HG03442 (cell line): ENCODE data around the gene COMMD9.
"Not testable (repeated sequence)": the region's sequence is repeated elsewhere in the genome, so short reads cannot be mapped to it uniquely, and the experiment has no call there.

Experiments used
- ATAC-seq: cut with Tn5 transposase; IDR thresholded peaks from one replicate; pipeline ENCODE4 v1.9.1; 2021; ENCODE audit warnings: mild to moderate bottlenecking, moderate library complexity; ENCODE audit not compliant: unreplicated experiment

Gene COMMD9

GRCh38 chr11:36289226-36289852 lies at the start of gene COMMD9:
COMMD9 (minus strand) TSS chr11:36289424; CDS start chr11:36289412, 12 bp downstream.
- ATAC-seq = peak; percentile 99

DNA sequence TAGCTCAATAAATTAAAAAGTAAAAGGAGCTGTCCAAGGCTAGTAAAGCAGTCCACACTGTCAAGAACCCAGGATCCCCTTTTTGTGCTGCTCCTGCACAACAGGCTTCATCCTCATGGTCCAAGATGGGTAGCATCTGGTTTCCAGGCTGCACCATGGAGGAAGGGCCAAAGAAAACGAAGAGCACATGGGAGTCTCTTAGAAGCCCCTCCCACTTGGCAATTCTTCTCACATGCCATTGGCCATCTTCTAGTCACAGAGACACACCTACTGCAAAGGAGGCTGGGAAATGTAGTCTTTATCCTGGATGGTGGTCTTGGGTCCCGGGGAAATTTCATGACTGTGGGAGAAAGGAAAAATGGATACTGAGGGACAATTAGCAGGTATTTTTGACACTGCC lies 44.7 kb upstream of the COMMD9 start:
- ATAC-seq = no peak

- no peak for ATAC-seq
Measured at GRCh38 chr11:36333468-36333867, 44.2 kb upstream of the COMMD9 start.

DNA sequence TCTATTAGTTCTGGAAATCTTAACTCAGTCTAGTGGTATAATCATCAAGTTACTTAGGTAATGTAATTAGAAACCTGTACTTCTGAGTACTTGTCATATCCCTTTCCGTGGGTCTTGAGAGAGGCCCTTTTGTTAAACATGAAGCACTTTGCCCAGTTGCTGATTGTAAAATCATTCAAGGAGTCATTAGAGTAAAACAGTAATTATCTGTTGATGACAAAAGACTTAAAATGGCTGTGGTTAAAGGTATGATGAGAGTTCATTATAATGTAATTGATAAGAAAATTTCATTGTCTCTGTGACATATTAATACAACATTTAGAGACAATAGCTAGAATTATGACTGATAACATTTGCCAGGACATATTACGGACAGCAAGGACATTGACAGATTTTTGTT lies 41.2 kb upstream of the COMMD9 start:
- ATAC-seq = no peak

DNA sequence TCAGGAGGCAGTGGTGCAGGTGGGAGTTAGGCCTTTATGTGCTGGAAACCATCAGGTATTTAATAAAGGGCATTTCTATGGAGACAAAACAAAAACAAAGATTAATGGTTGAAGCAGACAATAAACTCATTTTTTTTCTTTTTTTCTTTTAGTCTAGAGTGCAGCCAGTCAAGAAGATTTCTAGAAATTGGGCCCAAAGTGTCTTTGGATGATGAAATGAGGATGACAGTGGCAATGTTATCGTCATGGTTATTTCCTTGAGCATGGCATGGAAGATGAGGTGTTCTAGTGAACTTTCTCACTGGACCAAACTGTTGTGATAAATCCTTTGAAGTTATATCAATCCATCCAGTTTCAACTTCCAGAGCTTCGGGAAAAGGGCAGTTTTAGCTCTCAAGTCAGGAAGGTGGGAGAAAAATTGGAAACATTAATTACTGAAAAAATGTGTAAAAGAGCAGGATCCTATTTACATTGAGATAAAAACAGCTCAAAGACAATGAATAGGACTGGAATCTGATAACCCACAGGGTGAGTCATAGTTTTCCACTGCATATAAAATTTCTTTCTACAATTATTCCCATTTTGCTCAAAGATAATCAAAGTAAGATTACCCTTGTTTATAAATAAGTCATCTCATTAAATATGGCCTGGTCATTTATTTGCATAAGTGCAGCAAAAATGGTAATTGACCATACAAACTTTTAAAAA lies 39.9 kb upstream of the COMMD9 start:
- no peak for ATAC-seq

GRCh38 chr11:36326524-36327419 lies 37.5 kb upstream of the COMMD9 start:
- peak; percentile 42 for ATAC-seq

GRCh38 chr11:36325403-36325802 lies 36.2 kb upstream of the COMMD9 start:
- not testable (repeated sequence) for ATAC-seq

GRCh38 chr11:36324956-36325355 lies 35.7 kb upstream of the COMMD9 start:
- not testable (repeated sequence) for ATAC-seq

DNA sequence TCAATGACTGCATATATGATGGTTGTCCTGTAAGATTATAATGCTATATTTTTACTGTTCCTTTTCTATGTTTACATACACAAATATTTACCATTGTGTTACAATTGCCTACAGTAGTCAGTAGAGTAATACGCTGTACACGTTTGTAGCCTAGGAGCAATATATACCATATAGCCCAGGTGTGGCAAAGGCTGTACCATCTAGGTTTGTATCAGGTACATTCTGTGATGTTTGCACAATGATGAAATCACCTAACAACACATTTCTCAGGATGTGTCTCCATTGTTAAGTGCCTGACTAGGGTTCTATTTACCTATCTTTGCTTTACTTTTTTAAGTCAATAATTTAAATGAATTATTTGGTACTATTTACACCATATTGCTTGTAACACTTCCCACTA lies 28.8 kb upstream of the COMMD9 start:
- ATAC-seq = no peak

- no peak for ATAC-seq
Measured at GRCh38 chr11:36316049-36316448, 26.8 kb upstream of the COMMD9 start.

- no peak for ATAC-seq
Measured at GRCh38 chr11:36314434-36314767, 25.2 kb upstream of the COMMD9 start.

- ATAC-seq = no peak
Measured at GRCh38 chr11:36313750-36314433, 24.7 kb upstream of the COMMD9 start.

DNA sequence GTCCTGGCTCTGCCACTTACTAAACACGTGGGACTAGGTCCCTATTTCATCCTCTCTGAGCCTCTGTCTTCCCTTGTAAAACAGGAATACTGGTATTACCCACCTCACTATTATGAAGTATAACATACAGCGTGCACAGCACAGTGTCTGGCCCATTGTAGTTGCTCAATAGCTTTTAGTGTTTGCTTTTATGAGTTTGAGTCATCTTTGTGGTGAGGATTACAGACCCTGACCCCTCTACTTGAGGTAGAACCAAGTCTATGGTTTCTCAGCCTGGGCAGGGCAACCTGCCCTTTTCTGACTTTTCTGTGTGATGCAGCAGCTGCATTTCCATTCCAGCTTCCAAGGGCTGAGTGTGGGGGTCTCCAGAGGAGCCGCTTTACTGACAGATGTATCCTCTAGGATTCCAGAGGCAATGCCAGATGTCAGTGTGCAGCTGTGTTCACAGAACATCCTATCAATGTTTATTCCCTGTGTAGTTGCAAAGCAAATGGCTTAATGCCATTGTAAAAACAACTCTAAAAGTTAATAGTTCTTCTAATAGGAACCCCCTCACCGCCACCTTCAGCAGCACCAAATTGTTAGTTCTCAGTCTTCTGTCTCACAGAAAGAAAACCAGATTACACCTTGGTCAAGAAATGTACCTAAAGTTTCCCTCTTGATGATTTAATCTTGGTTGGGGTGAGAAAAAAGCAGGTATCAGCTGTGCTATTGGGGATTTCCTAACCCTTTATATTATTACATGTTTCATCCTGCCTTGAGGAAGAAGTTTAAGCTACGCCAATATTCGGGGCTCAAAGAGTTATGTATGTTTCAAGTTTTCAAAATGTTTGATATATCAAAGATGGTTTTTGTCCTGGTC lies 23.6 kb upstream of the COMMD9 start:
- no peak for ATAC-seq

GRCh38 chr11:36311926-36312595 lies 22.8 kb upstream of the COMMD9 start:
- no peak for ATAC-seq

DNA sequence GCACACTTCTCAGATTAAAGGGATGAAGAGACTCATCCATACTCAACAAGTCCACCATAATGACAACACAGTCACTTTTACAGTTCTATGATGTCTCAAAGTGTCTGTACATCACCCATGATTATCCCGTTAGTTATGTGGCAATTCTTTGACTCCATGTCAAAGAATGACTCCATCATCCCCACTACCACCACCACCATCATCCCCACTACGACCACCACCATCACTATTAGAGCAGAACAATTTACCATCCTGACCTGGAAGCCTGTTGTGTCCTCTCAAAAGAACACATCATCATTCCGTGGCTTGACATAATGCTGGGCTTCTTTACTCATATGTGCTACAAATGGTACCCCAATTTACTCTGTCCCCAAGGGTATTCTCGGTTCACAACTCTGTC lies 20.6 kb upstream of the COMMD9 start:
- no peak for ATAC-seq

DNA sequence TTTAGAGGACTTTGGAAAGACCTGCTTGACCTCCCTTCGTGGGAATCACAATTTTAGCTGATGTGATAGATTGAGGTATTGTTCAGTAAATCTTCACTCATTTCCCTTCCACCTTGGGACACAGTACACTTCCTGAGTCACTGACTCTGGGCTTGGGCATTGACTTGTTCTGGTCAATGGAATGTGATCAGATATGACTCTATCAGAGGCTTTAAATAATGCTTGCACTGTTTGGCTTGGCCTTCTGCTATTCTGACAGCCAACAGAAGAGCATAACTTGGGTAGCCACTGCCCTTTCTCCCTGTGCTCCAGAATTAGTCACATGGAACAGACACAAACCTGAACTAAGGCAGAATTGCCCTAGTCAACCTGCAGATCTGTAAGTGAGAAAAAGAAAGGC lies 19.4 kb upstream of the COMMD9 start:
- no peak for ATAC-seq

DNA sequence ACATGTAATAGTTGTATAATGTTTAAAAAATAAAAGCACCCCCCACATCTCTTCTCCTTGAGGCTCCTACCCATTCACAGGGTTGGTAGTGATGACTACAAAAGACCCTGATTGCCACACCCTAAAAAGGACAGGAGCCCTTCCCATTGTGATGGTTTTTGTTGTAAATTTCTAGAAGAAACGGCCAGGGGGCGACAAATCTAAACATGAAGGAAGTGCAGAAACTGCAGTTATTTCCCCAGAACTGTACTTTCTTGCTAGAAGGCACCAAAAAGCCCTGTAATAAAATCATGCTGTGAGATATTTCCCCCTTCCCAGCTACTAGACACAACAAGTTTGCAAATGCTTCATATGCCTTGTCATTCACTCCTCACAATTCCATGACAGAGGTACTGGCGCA lies 17.7 kb upstream of the COMMD9 start:
- no peak for ATAC-seq

DNA sequence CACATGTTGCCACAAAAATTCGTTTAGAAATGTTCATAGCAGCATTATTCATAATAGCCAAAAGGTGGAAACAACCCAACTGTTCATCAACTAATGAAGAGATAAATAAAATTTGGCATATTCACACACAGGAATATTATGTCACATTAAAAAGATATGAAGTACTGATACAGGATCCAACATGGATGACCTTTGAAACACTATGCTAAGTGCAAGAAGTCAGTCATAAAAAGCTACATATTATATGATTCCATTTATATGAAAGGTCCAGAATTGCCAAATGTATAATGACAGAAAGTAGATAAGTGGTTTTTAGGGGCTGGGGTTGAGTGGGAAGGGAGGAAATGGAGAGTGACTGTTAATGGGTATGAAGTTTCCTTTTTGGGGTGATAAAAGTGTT lies 15.8 kb upstream of the COMMD9 start:
- ATAC-seq = no peak

DNA sequence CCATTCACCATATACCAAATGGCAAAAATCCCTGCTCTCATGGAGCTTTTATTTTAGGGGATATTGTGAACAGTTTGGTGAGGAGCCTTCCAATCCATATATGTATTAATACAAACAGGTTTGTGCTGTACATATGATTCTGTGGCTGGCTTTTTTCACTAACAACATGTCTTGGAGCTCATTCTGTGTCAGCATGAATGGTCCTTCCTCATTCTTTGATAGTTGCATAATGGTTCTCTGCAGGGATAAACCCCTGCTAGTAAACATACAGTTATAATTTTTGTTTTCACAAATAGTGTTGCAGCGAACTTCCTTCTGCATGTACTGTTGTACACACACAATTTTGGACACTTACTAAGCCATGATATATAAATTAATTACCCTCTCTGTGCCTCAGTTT lies 15.1 kb upstream of the COMMD9 start:
- ATAC-seq = no peak

- no peak for ATAC-seq
Measured at GRCh38 chr11:36300650-36301049, 11.4 kb upstream of the COMMD9 start.
